ENCODE results near the gene C1QL2.

C1QL2 gene

DNA sequence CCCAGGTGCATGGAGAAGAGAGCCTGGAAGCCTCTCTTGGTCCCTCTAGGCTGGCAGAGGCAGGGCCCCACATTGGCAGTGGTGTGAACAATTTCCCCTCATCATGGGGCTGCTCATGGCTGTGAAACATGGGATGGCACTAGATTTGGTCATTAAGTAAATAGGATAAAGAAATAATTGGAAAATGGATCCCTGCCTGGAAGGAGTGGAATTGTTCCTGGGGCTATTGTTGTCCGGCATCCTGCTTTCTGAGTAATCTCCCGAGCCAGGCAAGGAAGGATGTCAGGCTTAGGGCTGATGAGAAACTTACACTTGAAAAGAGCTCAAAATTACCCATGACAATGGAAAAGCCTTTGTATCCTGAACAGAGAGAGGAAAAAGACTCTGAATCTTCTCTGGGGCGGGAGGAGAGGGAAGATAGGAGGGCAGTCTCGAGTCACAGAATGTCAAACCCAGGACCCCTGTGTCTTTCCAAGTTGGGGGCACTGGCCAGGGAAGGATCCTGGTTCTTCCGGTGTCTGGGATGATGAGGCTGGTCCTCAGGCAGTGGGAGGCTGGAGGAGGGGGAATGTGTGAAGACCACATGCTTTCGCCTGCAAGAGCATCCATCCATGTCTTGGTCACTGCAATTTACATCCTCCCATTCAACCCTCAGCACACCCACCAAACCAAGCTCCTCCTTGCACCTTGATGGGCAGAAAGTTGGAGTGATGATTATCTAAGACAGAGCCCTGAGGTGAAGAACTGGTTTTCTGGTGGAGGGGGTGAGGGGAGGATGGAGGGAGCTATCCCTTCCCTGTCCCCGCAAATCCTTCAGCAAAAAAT is 38.0 kb upstream of the C1QL2 start:
- TF ChIP-seq, protein P1, sequence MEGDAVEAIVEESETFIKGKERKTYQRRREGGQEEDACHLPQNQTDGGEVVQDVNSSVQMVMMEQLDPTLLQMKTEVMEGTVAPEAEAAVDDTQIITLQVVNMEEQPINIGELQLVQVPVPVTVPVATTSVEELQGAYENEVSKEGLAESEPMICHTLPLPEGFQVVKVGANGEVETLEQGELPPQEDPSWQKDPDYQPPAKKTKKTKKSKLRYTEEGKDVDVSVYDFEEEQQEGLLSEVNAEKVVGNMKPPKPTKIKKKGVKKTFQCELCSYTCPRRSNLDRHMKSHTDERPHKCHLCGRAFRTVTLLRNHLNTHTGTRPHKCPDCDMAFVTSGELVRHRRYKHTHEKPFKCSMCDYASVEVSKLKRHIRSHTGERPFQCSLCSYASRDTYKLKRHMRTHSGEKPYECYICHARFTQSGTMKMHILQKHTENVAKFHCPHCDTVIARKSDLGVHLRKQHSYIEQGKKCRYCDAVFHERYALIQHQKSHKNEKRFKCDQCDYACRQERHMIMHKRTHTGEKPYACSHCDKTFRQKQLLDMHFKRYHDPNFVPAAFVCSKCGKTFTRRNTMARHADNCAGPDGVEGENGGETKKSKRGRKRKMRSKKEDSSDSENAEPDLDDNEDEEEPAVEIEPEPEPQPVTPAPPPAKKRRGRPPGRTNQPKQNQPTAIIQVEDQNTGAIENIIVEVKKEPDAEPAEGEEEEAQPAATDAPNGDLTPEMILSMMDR (IDR thresholded peaks at IDR 0.05): no peak
- H3K27ac ChIP-seq: no peak overlapping the region
- H3K4me1 ChIP-seq: no peaks in the 10 kb centered on the region
- intact Hi-C loops (cut with DNase I; ENCODE audit: low total_unique reads): no loop called here
- no peak for DNase-seq
- no peaks in the 10 kb centered on the region for H3K36me3 ChIP-seq
- no peaks in the 10 kb centered on the region for H3K9me3 ChIP-seq
- no peak overlapping the region for H3K4me3 ChIP-seq
- H3K27me3 ChIP-seq: peaks cover 0 to 17% of the 10 kb centered on the region in 2 donors

- intact Hi-C loops (cut with DNase I; ENCODE audit: low total_unique reads): no loop called here
- TF ChIP-seq, protein P1 (IDR thresholded peaks at IDR 0.05): no peak
Observed at GRCh38 chr2:119195887-119196286, 37.3 kb upstream of the C1QL2 start.

GRCh38 chr2:119195001-119195400 is 36.5 kb upstream of the C1QL2 start:
- no peak for DNase-seq
- H3K27me3 ChIP-seq: peaks cover 0 to 17% of the 10 kb centered on the region in 2 donors
- intact Hi-C loops (cut with DNase I; ENCODE audit: low total_unique reads): no loop called here
- H3K27ac ChIP-seq: no peak overlapping the region
- TF ChIP-seq, protein P1 (IDR thresholded peaks at IDR 0.05): no peak
- H3K9me3 ChIP-seq: no peaks in the 10 kb centered on the region
- H3K36me3 ChIP-seq: no peaks in the 10 kb centered on the region
- H3K4me3 ChIP-seq: no peak overlapping the region
- no peaks in the 10 kb centered on the region for H3K4me1 ChIP-seq

More at GRCh38 chr2:119195887-119196286, 37.3 kb upstream of the C1QL2 start:
- H3K4me3 ChIP-seq: no peak overlapping the region
- H3K27me3 ChIP-seq: peaks cover 0 to 17% of the 10 kb centered on the region in 2 donors
- no peaks in the 10 kb centered on the region for H3K36me3 ChIP-seq
- H3K27ac ChIP-seq: no peak overlapping the region
- no peak for DNase-seq
- no peaks in the 10 kb centered on the region for H3K4me1 ChIP-seq
- no peaks in the 10 kb centered on the region for H3K9me3 ChIP-seq

- TF ChIP-seq, protein P1 (IDR thresholded peaks at IDR 0.05): no peak
- intact Hi-C loops (cut with DNase I; ENCODE audit: low total_unique reads): no loop called here
- DNase-seq: no peak
- Histone ChIP-seq H3K36me3 (no peaks in the 10 kb centered on the region), H3K4me3 (no peak overlapping the region), H3K27me3 (peaks cover 0 to 24% of the 10 kb centered on the region in 2 donors), H3K27ac (no peak overlapping the region), H3K9me3 (no peaks in the 10 kb centered on the region), H3K4me1 (no peaks in the 10 kb centered on the region)
Observed at GRCh38 chr2:119192893-119193292, 34.3 kb upstream of the C1QL2 start.

GRCh38 chr2:119190321-119191111 is 32.0 kb upstream of the C1QL2 start:
- no peaks in the 10 kb centered on the region for H3K4me1 ChIP-seq
- intact Hi-C loops (cut with DNase I; ENCODE audit: low total_unique reads): no loop called here

More at GRCh38 chr2:119190321-119191111, 32.0 kb upstream of the C1QL2 start:
- Histone ChIP-seq H3K4me3 (no peak overlapping the region), H3K27ac (no peak overlapping the region), H3K9me3 (no peaks in the 10 kb centered on the region), H3K27me3 (peaks cover 0 to 20% of the 10 kb centered on the region in 2 donors), H3K36me3 (no peaks in the 10 kb centered on the region)
- TF ChIP-seq, protein P1 (IDR thresholded peaks at IDR 0.05): no peak
- DNase-seq: no peak

Data from tibial artery (tissue), 4 donors.